Measurements from ENCODE around the gene UGT1A5. TPM values are rescaled to one million over a fixed set of nuclear protein-coding genes. Genes with fewer than 3 reads are reported as not detected.
"Not testable (repeated sequence)": the region's sequence is repeated elsewhere in the genome, so short reads cannot be mapped to it uniquely, and the experiment has no call there.

The UGT1A5 gene
- total and polyA plus RNA-seq, 8 donors: not detected

DNA sequence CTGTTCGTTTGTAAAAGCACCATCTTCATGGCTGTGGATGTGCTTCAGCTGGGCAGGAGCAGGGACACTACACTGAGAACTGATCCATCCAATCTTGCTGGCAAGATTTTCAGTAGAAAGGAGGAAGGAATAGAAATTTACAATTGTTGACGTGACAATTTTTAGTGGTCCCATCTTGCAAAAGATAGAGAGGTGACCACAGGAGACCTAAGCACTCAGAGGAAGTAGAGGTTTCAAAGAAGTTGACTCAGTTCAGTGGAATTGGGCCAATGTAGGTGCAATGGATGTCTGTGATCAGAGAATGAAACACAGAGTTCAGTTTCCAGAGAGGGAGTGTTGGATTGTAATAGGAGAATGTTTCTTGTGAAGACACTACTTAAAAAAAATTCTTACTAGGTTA lies 1.4 kb downstream of the UGT1A5 start:
- ATAC-seq (no peak), DNase-seq (no peak)

DNA sequence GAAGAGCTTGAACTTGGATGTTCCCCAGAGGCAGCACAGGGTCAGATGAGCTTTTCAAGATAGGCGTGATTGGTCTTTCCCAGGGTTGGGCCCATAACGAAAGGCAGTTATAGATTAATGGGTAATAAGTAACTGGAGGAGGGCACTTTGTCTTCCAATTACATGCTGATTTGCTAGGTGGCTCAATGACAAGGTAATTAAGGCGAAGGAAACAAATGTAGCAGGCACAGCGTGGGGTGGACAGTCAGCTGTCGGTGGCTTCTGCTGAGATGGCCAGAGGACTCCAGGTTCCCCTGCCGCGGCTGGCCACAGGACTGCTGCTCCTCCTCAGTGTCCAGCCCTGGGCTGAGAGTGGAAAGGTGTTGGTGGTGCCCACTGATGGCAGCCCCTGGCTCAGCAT lies 5.8 kb downstream of the UGT1A5 start, which contains the start of gene UGT1A4:
Gene UGT1A4 (plus strand): TSS at position 185 of the 400 bp plus-strand sequence. CDS start 85 bp downstream, at position 270.
- FAIRE-seq (no peak), ATAC-seq (no peak), DNase-seq (no peak)
- H3K9me3 ChIP-seq: no peaks in the 10 kb centered on the region
- no peaks in the 10 kb centered on the region for H3K36me3 ChIP-seq
- 65 to 71% methylated on average over 7 of the region's 7 CpGs for WGBS, 2 donors
- intact Hi-C loops (cut with DNase I): no loop called here
- no peak within 1 kb of the TSS for H3K4me3 ChIP-seq
- TF ChIP-seq, protein P1, sequence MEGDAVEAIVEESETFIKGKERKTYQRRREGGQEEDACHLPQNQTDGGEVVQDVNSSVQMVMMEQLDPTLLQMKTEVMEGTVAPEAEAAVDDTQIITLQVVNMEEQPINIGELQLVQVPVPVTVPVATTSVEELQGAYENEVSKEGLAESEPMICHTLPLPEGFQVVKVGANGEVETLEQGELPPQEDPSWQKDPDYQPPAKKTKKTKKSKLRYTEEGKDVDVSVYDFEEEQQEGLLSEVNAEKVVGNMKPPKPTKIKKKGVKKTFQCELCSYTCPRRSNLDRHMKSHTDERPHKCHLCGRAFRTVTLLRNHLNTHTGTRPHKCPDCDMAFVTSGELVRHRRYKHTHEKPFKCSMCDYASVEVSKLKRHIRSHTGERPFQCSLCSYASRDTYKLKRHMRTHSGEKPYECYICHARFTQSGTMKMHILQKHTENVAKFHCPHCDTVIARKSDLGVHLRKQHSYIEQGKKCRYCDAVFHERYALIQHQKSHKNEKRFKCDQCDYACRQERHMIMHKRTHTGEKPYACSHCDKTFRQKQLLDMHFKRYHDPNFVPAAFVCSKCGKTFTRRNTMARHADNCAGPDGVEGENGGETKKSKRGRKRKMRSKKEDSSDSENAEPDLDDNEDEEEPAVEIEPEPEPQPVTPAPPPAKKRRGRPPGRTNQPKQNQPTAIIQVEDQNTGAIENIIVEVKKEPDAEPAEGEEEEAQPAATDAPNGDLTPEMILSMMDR (IDR thresholded peaks at IDR 0.05): no peak
- H3K27ac ChIP-seq: no peak within 1 kb of the TSS
- H3K27me3 ChIP-seq: no peaks in the 10 kb centered on the region
- H3K4me1 ChIP-seq: no peaks in the 10 kb centered on the region

More for the DNA sequence above, 1.4 kb downstream of the UGT1A5 start:
- Histone ChIP-seq H3K27ac (no peak overlapping the region), H3K36me3 (no peaks in the 10 kb centered on the region), H3K4me3 (no peak overlapping the region), H3K4me1 (no peaks in the 10 kb centered on the region), H3K27me3 (no peaks in the 10 kb centered on the region), H3K9me3 (no peaks in the 10 kb centered on the region)
- 50 to 70% methylated on average over 2 of the region's 2 CpGs for whole genome bisulfite sequencing, 2 donors
- intact Hi-C loops (cut with DNase I): no loop called here
- TF ChIP-seq, protein P1 (IDR thresholded peaks at IDR 0.05): no peak
- no peak for FAIRE-seq

DNA sequence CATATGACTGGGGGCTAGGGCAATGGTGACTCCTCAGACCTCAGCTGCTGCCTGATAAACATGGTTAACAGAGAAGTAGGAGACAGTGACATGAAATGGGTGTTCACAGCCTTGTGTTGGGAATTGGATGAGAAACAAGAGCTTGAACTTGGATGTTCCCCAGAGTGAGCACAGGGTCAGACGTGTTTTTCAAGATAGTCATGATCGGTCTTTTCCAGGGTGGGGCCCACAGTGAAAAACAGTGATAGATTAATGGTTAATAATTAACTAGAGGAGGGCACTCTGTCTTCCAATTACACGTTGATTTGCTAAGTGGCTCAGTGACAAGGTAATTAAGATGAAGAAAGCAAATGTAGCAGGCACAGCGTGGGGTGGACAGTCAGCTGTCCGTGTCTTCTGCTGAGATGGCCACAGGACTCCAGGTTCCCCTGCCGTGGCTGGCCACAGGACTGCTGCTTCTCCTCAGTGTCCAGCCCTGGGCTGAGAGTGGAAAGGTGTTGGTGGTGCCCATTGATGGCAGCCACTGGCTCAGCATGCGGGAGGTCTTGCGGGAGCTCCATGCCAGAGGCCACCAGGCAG lies 16.1 kb downstream of the UGT1A5 start, which contains the start of gene UGT1A3:
Gene UGT1A3 (plus strand): TSS at position 320 of the 579 bp plus-strand sequence. CDS start 85 bp downstream, at position 405.
- Histone ChIP-seq H3K9me3 (no peaks in the 10 kb centered on the region), H3K27me3 (no peaks in the 10 kb centered on the region), H3K27ac (no peak within 1 kb of the TSS), H3K4me3 (no peak within 1 kb of the TSS), H3K36me3 (no peaks in the 10 kb centered on the region), H3K4me1 (no peaks in the 10 kb centered on the region)
- DNase-seq (no peak), FAIRE-seq (no peak), ATAC-seq (no peak)
- intact Hi-C loops (cut with DNase I): no loop called here
- 44 to 54% methylated on average over 8 of the region's 8 CpGs for WGBS, 2 donors
- TF ChIP-seq, protein P1 (IDR thresholded peaks at IDR 0.05): no peak

DNA sequence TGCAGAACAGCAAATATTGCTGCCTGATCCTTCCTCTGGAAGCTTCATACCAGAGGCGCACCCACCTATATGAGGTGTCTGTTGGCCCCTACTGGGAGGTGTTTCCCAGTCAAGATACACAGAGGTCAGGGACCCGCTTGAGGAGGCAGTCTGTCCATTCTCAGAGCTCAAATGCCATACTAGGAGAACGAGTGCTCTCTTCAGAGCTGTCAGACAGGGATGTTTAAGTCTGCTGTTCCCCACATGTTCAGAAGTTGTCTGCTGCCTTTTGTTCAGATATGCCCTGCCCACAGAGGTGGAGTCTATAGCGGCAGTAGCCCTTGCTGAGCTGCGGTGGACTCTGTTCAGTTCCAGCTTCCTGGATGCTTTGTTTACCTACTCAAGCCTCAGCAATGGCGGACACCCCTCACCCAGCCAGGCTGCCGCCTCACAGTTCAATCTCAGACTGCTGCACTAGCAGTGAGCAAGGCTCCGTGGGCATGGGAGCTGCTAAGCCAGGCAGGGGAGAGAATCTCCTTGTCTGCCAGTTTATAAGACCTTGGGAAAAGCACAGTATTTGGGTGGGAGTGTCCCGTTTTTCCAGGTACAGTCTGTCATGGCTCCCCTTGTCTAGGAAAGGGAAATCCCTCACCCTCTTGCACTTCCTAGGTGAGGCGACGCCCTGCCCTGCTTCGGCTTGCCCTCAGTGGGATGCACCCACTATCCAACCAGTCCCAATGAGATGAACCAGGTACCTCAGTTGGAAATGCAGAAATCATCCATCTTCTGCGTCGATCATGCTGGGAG lies 24.4 kb downstream of the UGT1A5 start:
- intact Hi-C loops (cut with DNase I): not testable (repeated sequence)

DNA sequence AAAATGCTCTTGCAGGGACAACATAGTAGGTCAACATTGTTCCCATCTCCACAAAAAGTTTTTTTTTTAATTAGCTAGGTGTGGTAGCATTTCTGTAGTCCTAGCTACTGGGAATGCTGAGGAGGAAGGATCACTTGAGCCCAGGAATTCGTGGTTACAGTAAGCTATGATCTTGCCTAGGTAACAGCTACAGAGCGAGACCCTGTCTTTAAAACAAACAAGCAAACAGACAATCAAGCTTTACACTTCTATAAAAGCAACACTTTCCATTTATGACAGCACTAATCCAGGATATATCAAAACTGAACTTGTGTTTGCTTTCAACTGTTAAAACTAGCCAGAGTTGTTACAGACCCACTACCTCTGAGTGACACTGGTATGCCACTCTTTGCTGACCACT lies 28.2 kb downstream of the UGT1A5 start:
- intact Hi-C loops (cut with DNase I): no loop called here
- no peaks in the 10 kb centered on the region for H3K4me1 ChIP-seq
- FAIRE-seq (no peak), ATAC-seq (no peak), DNase-seq (no peak)
- no peaks in the 10 kb centered on the region for H3K9me3 ChIP-seq
- TF ChIP-seq, protein P1 (IDR thresholded peaks at IDR 0.05): no peak
- no peak overlapping the region for H3K27ac ChIP-seq
- no peak overlapping the region for H3K4me3 ChIP-seq
- H3K36me3 ChIP-seq: no peaks in the 10 kb centered on the region
- WGBS, 2 donors: 69 to 74% methylated on average over 2 of the region's 2 CpGs
- no peaks in the 10 kb centered on the region for H3K27me3 ChIP-seq

More for the DNA sequence above, 24.4 kb downstream of the UGT1A5 start:
- not testable (repeated sequence) for FAIRE-seq, DNase-seq, H3K4me3 ChIP-seq, H3K9me3 ChIP-seq, H3K27me3 ChIP-seq, ATAC-seq, H3K36me3 ChIP-seq, H3K4me1 ChIP-seq, H3K27ac ChIP-seq
- WGBS, 2 donors: 70 to 83% methylated on average over 14 of the region's 14 CpGs

All from pancreas (tissue), 10 donors.